NT2/D1 (cell line): ENCODE measurements around the gene CCDC43.

Experiments
- SUZ12 ChIP-seq: IDR thresholded peaks from 2 replicates; pipeline ENCODE4 v1.6.1; 2011; ENCODE audit not compliant: insufficient read length, insufficient read depth; ENCODE audit errors: extremely low read depth
- YY1 ChIP-seq: IDR thresholded peaks from 2 replicates; pipeline ENCODE4 v1.6.1; 2011; ENCODE audit not compliant: insufficient read length, insufficient read depth
- ZNF274 ChIP-seq: IDR thresholded peaks from 2 replicates; pipeline ENCODE4 v1.6.1; 2011; ENCODE audit warnings: mild to moderate bottlenecking, low read depth, low read length

DNA sequence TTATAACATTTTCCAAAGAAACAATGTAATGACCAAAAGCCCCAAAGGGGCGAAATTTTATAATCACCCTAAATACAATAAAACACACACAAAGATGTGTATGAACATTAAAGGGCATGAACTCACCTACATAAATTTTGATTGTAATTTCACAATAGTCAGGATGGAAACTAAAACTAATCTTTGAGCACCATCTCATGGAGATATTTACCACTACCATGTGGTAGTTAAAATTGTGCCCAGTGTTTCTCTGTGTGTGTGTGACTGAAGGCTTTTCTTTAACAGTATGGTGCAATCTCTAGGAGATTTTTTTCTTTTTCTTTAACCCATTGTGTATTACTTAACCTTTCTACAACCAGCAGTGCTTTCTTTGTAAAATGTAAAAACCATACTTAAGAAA, 53.0 kb downstream of the CCDC43 start:
- no peak for TF ChIP-seq SUZ12
- no peak for TF ChIP-seq YY1
- TF ChIP-seq ZNF274, result no peak
